GM23248 (cell line): ENCODE data around the gene COL12A1.

ENCODE experiments used
- EZH2 ChIP-seq: fragments of 200-600 bp; sonication (generic); IDR thresholded peaks from 2 replicates; pipeline ENCODE4 v1.6.1; 2018; ENCODE audit warnings: antibody characterized with exemption, mild to moderate bottlenecking; ENCODE audit not compliant: insufficient read depth, poor library complexity, severe bottlenecking
- EZH2phosphoT487 ChIP-seq: fragments of 200-600 bp; sonication (generic); IDR thresholded peaks from 2 replicates; pipeline ENCODE4 v1.6.1; 2018; ENCODE audit warnings: antibody characterized with exemption, moderate library complexity, mild to moderate bottlenecking, low read depth; ENCODE audit not compliant: insufficient read depth

DNA sequence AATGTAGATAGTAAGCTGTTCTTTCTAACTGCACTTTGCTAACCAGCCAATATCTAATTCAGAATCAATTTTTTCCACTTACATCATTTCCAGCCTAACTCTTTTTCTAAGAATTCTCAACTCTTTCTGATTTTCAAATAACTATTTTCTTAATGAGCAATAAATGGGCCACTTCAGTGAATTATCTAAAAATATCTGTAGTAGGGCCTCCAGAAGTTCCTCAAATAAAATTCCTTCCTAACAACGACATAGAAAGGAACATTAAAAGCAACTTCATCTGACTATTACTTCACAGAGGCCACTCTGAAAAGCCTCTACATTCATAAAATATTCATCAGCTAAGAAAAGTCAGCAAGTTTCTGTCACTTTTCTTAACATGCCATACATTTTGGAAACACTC, 4.8 kb downstream of the COL12A1 start:
- no peak for TF ChIP-seq EZH2
- no peak for TF ChIP-seq EZH2phosphoT487
